ENCODE results near the gene PEX16. TPM values are rescaled to one million over a fixed set of nuclear protein-coding genes. Genes with fewer than 3 reads are reported as not detected.

PEX16 gene
- total and polyA plus RNA-seq, 2 of the 13 experiments (the other 11 are each of a cell fraction or from before 2014, with no cell fraction given): 12.5 to 21.8 TPM

GRCh38 chr11:45933846-45934579 lies 16.3 kb upstream of the PEX16 start:
- Histone ChIP-seq H3K9ac (ENCODE audit: insufficient read depth, low read depth, low read length) (no peak overlapping the region), H4K20me1 (ENCODE audit: insufficient read depth, low read length) (no peaks in the 10 kb centered on the region), H3K4me3 (replicated peaks in 1 of 3; ENCODE audit: insufficient read depth in 1 of 3, low read depth in 2 of 3, low read length in 3 of 3) (no peak overlapping the region), H3K9me3 (ENCODE audit: low read length) (no peaks in the 10 kb centered on the region), H3K4me1 (ENCODE audit: insufficient read depth, low read length) (peaks cover 23% of the 10 kb centered on the region), H2AFZ (ENCODE audit: low read length) (no peak overlapping the region), H3K79me2 (ENCODE audit: insufficient read depth, low read length) (no peaks in the 10 kb centered on the region), H3K36me3 (replicated peaks in 1 of 2; ENCODE audit: control insufficient read depth in 1 of 2, insufficient read depth in 2 of 2, low read length in 2 of 2) (peaks cover 9 to 34% of the 10 kb centered on the region in 2 experiments; a peak in 4 of 5 replicates), H3K4me2 (ENCODE audit: low read depth, low read length) (no peak overlapping the region), H3K27me3 (ENCODE audit: control insufficient read depth in 1 of 2, insufficient read depth in 2 of 2, low read length in 2 of 2) (no peaks in the 10 kb centered on the region), H3K27ac (ENCODE audit: extremely low read length, insufficient read depth, low read length) (peak overlapping the region; percentile 42)
- TF ChIP-seq ZBTB4 (CRISPR knock-in tag; IDR thresholded peaks at IDR 0.05; ENCODE audit: borderline replicate concordance): no peak
- no peak for TF ChIP-seq ZNF775 (CRISPR knock-in tag; IDR thresholded peaks at IDR 0.05; ENCODE audit: borderline replicate concordance)
- no peak for TF ChIP-seq ZNF383 (CRISPR knock-in tag; IDR thresholded peaks at IDR 0.05; ENCODE audit: borderline replicate concordance)
- TF ChIP-seq MNT (IDR thresholded peaks at IDR 0.05): no peak
- TF ChIP-seq MTF1 (CRISPR knock-in tag; IDR thresholded peaks at IDR 0.05): no peak
- no peak for TF ChIP-seq TGIF2 (CRISPR knock-in tag; IDR thresholded peaks at IDR 0.05)
- no peak for TF ChIP-seq U2AF1 (optimal IDR thresholded peaks at IDR 0.05; ENCODE audit: low read depth, low read length)
- in situ Hi-C loops (cut with HindIII; ENCODE audit: extremely low pct_ligation_motif_present, low pct_unique_long_range_greater_than_20kb) (no loop called here), intact Hi-C loops (cut with micrococcal nuclease; ENCODE audit: unreplicated experiment) (no loop called here)
- 96% methylated on average over 18 of the region's 21 CpGs for WGBS (ENCODE audit: low lambda C conversion rate)
- POLR2A ChIA-PET: no interaction called here
- FAIRE-seq: no peak
- no peak; the same call in 2 of the 3 replicates for ATAC-seq
- no peak for DNase-seq (ENCODE audit: low spot score)
- CTCF ChIA-PET (ENCODE audit: low intra/inter-chr PET ratio, low total read pairs): no interaction called here
- no TSS peak for BruUV-seq (replicated peaks)
